Thoracic aorta (tissue), 2 donors: ENCODE data around the gene GLRX5. TPM values are rescaled to one million over a fixed set of nuclear protein-coding genes. Genes with fewer than 3 reads are reported as not detected.
A peak's percentile ranks its signal among the peaks of the same experiment; 100 is the strongest.

Experiments
- ATAC-seq: fragments of 150-250 bp; one replicate; pipeline ENCODE4 v1.8.0; 2017; ENCODE audit warnings: low read depth; ENCODE audit not compliant: insufficient number of reproducible peaks, low FRiP score
- DNase-seq: peaks from one replicate; pipeline ENCODE4 v3.0.0-alpha.2; 2020; ENCODE audit warnings: low spot score
- H3K27ac ChIP-seq, 2 donors: fragments of 200-600 bp; sonication (generic); 1 replicate in 1 of 2; 2 replicates in 1 of 2; pipeline ENCODE4 v1.5.1; 2016; ENCODE audit warnings: mild to moderate bottlenecking in 2 of 2, moderate library complexity in 2 of 2
- H3K27me3 ChIP-seq: fragments of 200-600 bp; sonication (generic); replicated peaks from 2 replicates; pipeline ENCODE4 v1.6.0; 2016; ENCODE audit warnings: mild to moderate bottlenecking; ENCODE audit not compliant: insufficient read depth
- H3K36me3 ChIP-seq: fragments of 200-600 bp; sonication (generic); one replicate; pipeline ENCODE4 v1.5.1; 2016
- H3K4me1 ChIP-seq, 2 donors: fragments of 200-600 bp; sonication (generic); 1 replicate in 1 of 2; 2 replicates in 1 of 2; pipeline versions ENCODE4 v1.5.1 to v1.6.0; 2016; ENCODE audit warnings: low read depth in 2 of 2, mild to moderate bottlenecking in 1 of 2; ENCODE audit not compliant: control insufficient read depth in 1 of 2
- H3K4me3 ChIP-seq: fragments of 200-600 bp; sonication (generic); 2 replicates; pipeline ENCODE4 v1.5.1; 2016; ENCODE audit warnings: mild to moderate bottlenecking
- H3K9me3 ChIP-seq: fragments of 200-600 bp; sonication (generic); 2 replicates; pipeline ENCODE4 v1.5.1; 2016
- total RNA-seq, 2 donors: library from RNA; depleted of rRNA; stranded (reverse); fragments of >200 nt; gene quantifications; one replicate each; pipeline versions ENCODE4 v1.1.0 to v1.2.3, GENCODE V29; 2016
- TF ChIP-seq, protein P1 (sequence below): fragments of 200-600 bp; sonication (generic); IDR thresholded peaks from one replicate; pipeline ENCODE4 v1.5.1; 2019; ENCODE audit warnings: antibody characterized with exemption

GLRX5 gene
- total RNA-seq, 2 donors from 2014 or later: 19.6 to 22.9 TPM

- Histone ChIP-seq H3K27ac (no peak overlapping the region), H3K9me3 (no peaks in the 10 kb centered on the region), H3K27me3 (no peaks in the 10 kb centered on the region), H3K4me1 (peaks cover 50 to 72% of the 10 kb centered on the region in 2 donors), H3K36me3 (no peaks in the 10 kb centered on the region), H3K4me3 (no peak overlapping the region)
- TF ChIP-seq, protein P1, sequence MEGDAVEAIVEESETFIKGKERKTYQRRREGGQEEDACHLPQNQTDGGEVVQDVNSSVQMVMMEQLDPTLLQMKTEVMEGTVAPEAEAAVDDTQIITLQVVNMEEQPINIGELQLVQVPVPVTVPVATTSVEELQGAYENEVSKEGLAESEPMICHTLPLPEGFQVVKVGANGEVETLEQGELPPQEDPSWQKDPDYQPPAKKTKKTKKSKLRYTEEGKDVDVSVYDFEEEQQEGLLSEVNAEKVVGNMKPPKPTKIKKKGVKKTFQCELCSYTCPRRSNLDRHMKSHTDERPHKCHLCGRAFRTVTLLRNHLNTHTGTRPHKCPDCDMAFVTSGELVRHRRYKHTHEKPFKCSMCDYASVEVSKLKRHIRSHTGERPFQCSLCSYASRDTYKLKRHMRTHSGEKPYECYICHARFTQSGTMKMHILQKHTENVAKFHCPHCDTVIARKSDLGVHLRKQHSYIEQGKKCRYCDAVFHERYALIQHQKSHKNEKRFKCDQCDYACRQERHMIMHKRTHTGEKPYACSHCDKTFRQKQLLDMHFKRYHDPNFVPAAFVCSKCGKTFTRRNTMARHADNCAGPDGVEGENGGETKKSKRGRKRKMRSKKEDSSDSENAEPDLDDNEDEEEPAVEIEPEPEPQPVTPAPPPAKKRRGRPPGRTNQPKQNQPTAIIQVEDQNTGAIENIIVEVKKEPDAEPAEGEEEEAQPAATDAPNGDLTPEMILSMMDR: no peak
- ATAC-seq: no peak
- no peak for DNase-seq
Observed at GRCh38 chr14:95522556-95522955, 12.3 kb upstream of the GLRX5 start.

DNA sequence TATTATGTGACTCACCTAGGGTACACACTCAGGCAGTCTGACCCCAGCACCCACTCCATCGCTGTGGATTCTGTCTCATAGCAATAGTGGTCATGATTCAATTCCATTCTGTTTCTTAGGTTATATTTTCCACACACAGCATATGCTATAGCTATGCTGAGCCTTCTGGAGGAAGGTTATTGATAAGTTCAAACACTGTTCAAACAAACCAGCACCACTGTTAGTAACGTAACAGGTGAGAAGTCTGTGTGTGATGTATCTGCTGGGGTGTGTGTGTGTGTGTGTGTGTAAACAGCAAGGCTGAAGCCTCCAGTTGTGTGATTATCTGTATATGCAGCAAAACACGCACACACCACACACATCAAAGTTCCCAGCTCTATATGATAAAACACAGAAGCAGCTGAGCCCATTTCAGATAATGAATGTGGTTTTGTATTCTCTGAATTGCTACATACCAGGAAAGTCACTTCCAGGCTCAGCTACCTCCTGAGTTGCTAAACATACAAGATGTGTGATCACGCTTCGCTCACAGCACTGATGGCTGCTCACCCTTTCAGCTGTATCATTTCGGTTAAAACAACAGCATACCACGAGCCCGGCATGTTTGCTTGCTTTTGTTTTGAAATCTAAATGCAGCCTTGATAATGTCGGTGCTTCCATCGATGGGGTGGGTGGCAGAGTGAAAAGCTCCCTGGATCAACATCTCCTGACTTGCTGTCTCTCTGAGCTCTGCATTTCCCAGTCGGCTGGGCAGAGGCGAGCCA is 11.6 kb upstream of the GLRX5 start:
- H3K9me3 ChIP-seq: no peaks in the 10 kb centered on the region
- H3K27me3 ChIP-seq: no peaks in the 10 kb centered on the region
- H3K4me3 ChIP-seq: peak overlapping the region; percentile 25
- TF ChIP-seq, protein P1: no peak
- peak overlapping the region in 1 of 2 donors; percentile 40 for H3K27ac ChIP-seq
- DNase-seq (no peak), ATAC-seq (no peak)
- peaks cover 46 to 72% of the 10 kb centered on the region in 2 donors for H3K4me1 ChIP-seq
- H3K36me3 ChIP-seq: no peaks in the 10 kb centered on the region

DNA sequence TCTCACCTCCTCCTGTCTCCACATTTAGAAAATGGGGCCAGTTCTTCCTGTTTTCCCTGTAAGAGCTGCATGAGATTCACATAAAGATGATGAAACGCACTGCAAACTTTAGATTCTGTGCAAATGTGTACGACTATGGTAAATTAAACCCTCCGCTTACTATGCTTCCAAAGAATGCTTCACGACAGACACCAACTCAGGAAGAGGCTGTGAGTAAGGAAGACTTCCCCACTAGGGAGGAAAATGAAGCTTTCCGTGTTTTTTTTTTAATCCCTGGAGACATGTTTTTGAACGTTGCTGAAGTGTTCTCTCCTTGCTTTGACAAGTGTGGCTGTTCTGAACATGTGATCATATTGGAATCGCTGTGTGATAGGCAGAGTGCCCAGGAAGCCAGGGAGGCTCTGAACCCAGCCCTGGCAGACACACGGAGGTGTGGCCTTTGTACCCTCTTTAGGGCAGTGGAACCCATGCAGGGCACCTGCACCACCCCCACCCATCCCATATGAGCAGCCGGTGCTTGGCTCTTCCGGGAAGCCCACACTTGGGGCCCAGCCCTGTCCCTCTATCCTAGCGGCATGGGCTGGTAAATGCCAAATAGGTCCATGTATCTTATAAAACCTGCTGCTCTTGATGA is 10.9 kb upstream of the GLRX5 start:
- Histone ChIP-seq H3K4me3 (peak overlapping the region; percentile 25), H3K27ac (peak overlapping the region in 1 of 2 donors; percentile 40), H3K36me3 (no peaks in the 10 kb centered on the region), H3K27me3 (no peaks in the 10 kb centered on the region), H3K4me1 (peaks cover 39 to 65% of the 10 kb centered on the region in 2 donors), H3K9me3 (no peaks in the 10 kb centered on the region)
- no peak for ATAC-seq
- no peak for DNase-seq
- TF ChIP-seq, protein P1: no peak

DNA sequence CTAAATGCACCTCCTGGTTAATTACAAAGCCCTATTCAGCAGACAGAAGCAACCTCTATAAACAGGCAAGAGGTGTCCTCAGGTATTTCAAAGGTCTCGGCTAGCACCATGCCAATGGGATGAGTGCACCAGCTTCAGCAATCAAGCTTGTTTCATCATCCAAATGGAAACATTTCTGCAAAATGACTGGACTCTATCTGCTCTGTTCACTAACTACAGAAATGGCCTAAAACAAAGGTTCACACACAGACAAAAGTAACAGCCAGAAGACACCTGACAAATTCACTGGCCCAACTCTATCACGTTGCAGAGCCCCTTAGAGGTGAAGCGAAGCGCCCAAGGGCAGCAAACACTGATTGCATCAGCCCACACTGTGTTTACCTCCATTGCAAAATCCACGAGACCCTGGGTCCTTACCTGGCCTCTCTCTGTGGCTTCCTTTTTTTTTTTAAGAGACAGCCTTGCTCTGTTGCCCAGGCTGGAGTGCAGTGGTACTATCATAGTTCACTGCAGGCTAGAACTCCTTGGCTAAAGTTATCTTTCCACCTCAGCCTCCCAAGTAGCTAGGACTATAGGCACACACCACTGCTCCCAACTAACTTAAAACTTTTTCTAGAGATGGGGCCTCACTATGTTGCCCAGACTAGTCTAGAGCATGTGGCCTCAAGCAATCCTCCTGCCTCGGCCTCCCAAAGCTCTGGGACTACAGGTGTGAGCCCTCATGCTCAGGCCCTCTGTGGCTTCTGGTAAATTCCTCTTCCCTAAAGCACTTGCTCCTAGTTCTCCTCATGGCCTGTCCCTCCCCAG is 9.9 kb upstream of the GLRX5 start:
- no peak overlapping the region for H3K4me3 ChIP-seq
- no peaks in the 10 kb centered on the region for H3K27me3 ChIP-seq
- ATAC-seq: no peak
- no peak overlapping the region for H3K27ac ChIP-seq
- no peak for DNase-seq
- TF ChIP-seq, protein P1: no peak
- H3K36me3 ChIP-seq: no peaks in the 10 kb centered on the region
- H3K9me3 ChIP-seq: no peaks in the 10 kb centered on the region
- peaks cover 31 to 57% of the 10 kb centered on the region in 2 donors for H3K4me1 ChIP-seq

DNA sequence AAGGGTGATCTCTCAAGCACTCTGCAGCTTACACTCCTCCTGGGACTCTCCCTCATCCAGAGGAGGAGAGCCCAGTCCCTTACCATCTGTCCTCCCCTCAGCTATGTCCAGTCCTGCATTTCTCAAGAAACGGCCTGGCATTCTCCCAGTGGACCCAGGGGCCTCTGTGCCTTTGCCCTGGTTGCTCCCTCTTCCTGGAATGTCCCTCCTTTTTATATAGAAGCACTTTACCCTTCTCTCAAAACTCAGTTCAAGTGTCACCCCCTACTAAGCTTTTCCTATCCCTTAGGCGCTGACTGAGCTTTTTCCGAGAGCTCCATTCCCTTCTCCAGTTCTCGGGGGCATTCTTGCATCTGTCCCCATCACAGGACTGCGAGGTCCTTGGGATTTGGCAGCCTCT is 8.9 kb upstream of the GLRX5 start:
- Histone ChIP-seq H3K4me3 (no peak overlapping the region), H3K27me3 (no peaks in the 10 kb centered on the region), H3K36me3 (no peaks in the 10 kb centered on the region), H3K4me1 (peaks cover 25 to 62% of the 10 kb centered on the region in 2 donors), H3K27ac (peak overlapping the region; percentile 80 to 84), H3K9me3 (no peaks in the 10 kb centered on the region)
- TF ChIP-seq, protein P1: no peak
- DNase-seq (no peak), ATAC-seq (no peak)
